ENCODE data around the gene CYP2S1. TPM values are rescaled to one million over a fixed set of nuclear protein-coding genes. Genes with fewer than 3 reads are reported as not detected.
"Not testable (repeated sequence)": the region's sequence is repeated elsewhere in the genome, so short reads cannot be mapped to it uniquely, and the experiment has no call there.

Gene CYP2S1
- polyA plus RNA-seq, 1 donor, result 0.29 TPM

DNA sequence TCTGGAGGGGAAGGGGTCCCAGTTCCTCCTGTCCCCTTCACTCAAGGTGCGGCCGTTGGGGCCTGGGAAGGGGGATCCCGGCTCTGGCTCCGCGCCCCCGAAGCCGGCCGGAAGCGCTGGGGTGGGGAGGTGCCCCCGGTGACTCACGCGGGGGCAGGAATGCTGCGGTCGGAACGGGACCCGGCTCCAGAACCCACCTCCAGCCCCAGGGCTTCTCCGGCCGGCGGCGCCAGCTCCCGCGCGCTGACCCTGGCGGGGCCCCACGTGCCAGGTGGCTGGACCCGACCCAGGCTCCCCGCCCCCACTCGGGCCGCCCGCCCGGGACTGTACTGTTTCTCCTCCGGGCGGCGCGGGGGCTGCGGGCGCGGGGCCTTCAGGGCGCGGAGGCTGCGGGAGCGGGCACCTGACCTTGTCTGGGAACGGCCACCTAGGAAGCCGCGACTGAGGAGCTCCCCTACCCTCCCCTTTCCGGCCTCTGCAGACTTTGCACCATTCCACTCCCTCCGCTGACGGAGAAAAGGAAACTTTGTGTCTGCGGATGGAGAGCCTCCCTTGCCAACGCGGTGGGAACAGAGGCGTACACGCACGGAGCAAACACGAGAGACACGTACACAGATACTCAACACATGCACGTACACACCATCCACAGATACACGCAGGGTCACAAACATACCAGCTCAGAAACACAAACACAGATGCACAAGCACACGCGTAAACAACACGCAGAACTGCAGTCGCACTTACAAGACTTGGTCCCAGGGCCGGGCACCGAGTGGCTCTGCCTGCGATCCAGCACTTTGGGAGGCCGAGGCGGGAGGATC is 33.2 kb downstream of the CYP2S1 start:
- no peak for DNase-seq (ENCODE audit: low read depth)

DNA sequence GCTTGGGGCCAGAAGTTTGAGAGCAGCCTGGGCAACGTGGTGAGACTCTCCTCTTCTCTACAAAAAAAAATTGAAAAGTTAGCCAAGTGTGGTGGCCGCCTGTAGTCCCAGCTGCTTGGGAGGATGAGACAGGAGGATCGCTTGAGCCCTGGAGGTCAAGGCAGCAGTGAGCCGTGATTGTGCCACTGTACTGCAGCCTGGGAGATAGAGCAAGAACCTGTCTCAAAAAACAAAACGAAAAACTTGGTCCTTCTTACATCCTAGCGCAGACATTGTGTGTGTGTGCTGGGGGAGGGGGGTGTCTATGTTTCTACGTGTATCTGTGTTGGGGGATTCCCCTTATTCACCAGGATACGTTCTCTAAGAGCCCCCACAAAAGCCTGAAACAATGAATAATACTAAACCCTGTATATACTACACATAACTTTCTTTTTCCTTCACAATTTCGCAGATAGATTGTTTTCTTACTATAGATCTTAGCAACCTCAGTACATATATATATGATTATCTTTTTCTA is 33.9 kb downstream of the CYP2S1 start:
- no peak for DNase-seq (ENCODE audit: low read depth)

DNA sequence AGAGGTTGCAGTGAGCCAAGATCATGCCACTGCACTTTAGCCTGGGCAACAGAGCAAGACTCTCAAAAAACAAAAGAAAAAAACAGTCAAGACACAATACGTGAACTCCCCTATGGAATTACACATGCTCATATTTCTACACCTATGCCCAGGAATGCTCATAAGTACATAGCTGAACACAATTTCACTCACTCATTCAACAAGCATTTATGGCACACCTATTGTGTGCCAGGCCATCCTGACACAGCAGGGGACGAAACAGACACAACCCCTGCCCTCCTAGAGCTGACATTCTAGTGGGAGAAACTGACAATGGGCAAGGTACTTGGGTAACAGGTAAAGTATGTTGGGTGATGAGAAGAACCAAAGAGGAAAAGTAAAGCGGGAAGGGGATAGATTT is 35.5 kb downstream of the CYP2S1 start:
- no peak for DNase-seq (ENCODE audit: low read depth)

DNA sequence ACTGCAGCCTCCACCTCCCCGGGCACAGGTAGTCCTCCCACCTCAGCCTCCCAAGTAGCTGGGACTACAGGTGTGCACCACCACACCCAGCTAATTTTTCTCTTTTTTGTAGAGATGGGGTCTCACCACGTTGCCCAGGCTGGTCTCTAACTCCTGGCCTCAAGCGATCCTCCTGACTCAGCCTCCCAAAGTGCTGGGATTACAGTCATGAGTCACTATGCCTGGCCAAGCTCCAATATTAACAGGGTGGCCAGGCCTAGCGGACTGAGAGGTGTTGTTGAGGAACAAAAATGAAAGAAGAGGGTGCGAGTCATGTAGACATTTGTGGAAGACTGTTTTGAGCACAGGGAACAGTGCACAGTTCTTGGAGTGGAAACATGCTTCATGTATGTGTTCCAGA is 36.3 kb downstream of the CYP2S1 start:
- DNase-seq (ENCODE audit: low read depth), result not testable (repeated sequence)

DNA sequence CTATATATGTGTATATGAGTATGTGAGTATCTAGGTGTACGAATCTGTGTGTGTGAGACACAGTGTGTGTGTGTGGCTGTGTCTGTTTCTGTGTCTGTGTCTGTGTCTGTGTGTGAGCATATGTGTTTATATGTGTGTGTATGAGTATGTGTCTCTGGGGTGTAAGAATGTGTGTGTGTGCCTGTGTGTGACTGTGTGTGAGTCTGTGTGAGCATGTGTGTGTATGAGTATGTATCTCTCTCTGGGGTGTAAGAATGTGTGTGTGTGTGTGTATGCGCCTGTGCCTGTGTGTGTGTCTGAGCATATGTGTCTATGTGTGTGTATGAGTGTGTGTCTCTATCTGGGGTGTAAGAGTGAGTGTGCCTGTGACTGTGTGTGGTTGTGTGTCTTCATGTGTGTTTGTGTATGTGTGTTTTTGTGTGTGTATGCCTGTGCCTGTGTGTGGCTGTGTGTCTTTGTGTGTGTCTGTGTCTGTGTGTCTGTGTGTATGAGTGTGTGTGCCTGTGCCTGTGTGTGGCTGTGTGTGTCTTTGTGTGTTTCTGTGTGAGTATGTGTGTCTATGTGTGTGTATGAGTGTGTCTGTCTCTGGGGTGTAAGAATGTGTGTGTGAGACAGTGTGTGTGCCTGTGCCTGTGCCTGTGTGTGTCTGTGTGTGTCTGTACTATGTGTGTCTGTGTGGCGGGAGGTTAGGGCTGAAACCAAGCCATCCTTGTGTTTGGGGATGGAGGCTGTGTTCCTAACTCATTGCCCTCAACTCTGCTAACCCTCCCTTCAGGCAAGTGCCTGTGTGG is 37.2 kb downstream of the CYP2S1 start:
- no peak for DNase-seq (ENCODE audit: low read depth)

DNA sequence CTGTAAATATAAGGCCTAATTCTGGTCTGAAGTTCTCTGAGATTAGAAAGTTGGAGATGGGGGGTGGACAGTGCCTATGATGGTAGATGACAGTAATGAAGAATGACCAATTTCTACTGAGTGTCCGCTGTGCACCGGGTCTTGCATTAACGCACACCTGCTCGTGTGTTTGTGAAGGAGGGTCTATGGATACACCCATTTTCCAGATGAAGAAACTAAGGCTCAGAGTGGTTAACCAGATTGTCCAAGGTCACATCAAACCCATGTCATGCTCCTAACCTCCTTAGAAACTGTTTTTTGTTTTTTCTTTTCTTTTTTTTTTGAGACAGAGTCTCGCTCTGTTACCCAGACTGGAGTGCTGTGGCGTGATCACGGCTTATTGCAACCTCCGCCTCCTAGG is 39.7 kb downstream of the CYP2S1 start:
- DNase-seq (ENCODE audit: low read depth), result no peak

DNA sequence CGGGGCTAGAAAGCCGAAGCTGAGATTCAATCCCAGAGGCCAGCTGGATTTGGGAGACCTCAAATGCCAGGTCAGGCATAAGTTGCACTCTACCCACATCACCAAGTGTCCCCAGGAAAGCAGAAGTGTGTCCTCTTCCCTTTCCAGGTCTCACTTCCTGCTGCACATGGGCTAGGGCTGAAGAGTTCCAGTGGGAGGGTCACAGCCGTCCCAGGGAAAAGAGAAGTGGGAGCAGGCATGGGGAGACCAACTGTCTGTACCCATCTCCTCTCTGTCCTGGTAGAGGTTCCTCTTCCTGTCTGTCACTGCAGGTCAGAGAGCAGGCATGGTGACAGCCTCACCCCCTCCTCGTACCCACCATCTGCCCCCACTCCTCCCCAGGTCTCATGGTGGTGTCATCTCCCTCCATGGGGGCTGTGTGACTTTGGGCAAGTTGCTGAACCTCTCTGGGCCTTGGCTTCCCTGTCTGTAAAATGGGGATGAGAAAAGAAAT is 40.8 kb downstream of the CYP2S1 start:
- DNase-seq (ENCODE audit: low read depth), result no peak

DNA sequence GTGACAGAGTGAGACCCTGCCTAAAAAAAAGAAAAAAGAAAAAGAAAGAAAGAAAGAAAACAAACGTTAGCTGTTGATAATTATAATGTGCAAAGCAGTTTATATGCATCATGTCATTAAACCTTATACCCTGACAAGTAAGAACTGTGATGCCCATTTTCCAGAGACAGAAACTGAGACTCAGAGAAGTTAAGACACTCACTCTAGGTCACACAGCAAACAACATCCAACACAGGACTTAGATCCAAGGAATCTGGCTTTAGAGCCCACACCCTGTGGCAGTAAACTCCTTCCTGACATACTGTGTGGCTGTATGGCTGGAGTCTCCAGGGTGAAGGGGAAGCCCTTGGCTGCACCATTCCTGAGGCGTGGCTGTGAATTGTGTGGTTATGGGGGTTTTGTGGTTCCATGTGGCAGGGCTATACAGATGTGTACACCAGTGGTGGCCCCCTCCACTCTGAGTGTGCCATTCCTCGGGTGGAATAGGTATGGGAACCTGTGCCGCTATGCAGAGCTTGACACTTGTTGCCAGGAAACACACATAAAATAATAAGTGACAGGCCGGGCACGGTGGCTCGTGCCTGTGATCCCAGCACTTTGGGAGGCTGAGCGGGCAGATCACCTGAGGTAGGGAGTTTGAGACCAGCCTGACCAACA is 41.6 kb downstream of the CYP2S1 start:
- no peak for DNase-seq (ENCODE audit: low read depth)

DNA sequence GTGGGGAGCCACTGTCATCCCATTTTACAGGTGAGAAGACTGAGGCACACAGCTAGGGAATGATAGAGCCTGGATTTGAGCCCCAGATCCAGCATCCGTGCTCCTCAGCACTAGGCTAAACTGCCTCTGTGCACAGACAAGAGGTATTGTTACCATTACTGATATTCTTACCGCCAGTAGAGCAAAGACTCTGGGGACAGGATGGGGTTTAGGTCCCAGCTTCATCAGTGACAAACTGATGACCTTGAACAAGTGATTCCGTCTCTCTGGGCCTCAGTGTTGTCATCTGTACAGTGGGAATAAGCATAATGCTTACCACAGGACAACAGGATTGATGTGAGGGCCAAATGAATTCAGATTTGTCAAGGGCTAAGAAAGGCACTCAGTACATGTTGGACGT is 42.5 kb downstream of the CYP2S1 start:
- DNase-seq (ENCODE audit: low read depth), result no peak

DNA sequence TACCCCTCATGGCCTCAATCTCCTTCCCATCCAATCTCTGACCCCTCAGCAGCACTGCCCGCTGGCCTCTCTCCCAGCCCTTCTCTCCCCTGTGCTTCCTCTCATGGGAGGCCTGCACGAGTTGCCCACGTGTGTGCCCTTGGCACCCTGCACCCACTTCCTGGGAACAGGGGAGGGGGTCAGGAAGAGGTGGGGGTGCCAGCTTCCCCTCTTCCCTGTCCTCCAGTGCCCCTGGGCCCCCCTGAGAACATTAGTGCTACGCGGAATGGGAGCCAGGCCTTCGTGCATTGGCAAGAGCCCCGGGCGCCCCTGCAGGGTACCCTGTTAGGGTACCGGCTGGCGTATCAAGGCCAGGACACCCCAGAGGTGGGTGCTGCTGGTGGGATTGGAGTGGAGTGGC is 45.2 kb downstream of the CYP2S1 start:
- no peak for DNase-seq (ENCODE audit: low read depth)

DNA sequence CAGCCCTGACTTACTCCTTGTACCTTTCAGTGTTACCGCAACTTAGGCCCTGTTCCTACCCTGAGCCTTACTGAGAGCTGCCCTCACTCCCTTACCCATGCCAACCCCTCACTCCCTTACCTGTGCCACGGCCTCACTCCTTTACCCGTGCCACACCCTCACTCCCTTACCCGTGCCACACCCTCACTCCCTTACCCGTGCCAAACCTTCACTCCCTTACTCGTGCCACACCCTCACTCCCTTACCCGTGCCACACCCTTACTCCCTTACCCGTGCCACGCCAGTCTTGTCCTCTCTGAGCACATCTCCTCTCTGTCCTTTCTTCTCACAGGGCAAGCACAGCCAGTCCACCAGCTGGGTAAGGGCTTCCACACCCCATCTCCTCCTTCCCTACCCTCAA is 46.3 kb downstream of the CYP2S1 start:
- no peak for DNase-seq (ENCODE audit: low read depth)

DNA sequence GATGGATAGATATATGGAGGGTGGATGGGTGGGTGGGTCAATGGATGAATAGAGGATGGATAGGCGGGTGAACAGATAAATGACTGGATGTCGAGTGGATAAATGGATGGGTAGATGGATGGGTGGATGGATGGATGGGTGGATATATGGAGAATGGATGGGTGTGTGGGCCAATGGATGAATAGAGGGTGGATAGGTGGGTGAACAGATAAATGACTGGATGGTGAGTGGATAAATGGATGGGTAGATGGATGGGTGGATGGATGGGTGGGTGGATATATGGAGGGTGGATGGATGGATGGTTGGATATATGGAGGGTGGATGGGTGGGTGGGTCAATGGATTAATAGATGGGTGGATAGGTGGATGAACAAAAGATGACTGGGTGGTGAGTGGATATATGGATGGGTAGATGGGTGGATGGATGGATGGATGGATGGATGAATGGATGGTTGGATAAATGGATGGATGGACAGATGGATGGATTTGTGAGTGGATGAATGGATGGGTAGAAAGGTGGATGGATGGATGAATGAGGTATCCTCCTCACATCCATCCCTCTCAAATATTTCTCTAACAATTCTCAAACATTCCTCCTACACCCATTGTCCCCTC is 47.0 kb downstream of the CYP2S1 start:
- no peak for DNase-seq (ENCODE audit: low read depth)

DNA sequence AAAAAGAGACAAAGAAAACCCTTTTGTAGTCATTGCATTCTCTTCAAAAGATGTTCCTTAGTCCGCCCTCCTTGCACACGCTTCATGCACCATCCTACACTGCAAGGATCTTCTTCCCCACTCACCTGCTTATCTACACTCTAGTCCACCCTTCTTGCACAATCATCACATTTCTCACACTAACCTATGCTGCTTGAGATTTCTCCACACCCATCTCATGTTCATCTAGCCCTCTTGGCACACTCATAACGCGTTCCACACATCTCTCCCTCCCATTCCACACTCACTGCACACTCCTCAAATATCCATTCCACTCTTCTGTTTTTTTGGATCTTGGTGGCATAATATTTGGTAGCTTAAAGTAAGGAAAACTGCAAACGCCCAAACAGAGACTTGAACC is 48.8 kb downstream of the CYP2S1 start:
- DNase-seq (ENCODE audit: low read depth), result no peak

DNA sequence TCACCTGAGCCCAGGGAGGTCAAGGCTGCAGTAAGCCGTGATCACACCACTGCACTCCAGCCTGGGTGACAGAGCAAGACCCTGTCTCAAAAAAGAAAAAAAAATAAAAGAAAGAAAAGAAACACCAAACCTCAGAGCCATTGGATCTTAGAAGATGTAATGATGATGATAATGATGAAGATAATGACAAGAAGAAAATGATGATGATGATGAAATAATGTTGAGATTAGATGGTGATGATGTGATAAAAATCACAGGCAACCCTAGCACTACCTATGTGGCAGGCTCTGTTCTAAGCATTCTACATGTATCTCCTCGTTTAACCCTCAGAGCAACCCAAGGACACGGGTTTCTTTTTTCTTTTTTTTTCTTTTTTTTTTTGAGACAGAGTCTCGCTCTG is 51.1 kb downstream of the CYP2S1 start:
- DNase-seq (ENCODE audit: low read depth), result no peak

DNA sequence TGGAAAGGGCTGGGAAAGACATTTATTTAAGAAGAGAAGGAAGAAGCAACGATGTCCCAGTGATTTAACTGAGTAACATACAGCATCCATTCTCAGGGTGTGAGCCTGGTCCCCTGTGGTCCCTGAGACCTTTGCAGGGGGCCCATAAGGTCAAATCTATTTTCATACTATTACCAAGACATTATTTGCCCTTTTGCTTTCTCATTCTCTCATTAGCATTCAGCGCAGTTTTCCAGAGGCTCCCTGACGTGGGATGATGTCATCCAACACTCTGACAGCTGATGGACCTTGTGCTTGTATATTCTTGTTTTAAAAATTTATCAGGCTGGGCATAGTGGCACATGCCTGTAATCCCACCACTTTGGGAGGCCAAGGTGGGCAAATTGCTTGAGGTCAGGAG is 52.8 kb downstream of the CYP2S1 start:
- no peak for DNase-seq (ENCODE audit: low read depth)

DNA sequence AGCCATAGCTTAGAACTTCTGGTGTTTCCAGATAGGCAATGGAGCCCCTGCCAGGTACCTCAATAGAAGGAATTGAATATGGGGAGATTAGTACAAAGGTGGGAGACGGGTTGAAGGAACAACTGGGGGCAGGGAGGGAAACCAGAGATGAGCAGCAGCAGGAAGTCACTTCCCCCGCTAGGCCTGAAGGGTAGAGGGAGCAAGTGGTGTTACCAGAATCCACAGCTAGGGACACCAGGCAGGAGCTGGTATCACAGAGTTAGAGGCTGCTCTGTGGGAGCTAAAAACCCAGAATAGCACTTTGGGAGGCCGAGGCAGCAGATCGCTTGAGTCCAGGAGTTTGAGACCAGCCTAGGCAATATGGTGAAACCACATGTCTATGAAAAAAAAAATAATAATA is 55.9 kb downstream of the CYP2S1 start:
- DNase-seq (ENCODE audit: low read depth), result no peak

DNA sequence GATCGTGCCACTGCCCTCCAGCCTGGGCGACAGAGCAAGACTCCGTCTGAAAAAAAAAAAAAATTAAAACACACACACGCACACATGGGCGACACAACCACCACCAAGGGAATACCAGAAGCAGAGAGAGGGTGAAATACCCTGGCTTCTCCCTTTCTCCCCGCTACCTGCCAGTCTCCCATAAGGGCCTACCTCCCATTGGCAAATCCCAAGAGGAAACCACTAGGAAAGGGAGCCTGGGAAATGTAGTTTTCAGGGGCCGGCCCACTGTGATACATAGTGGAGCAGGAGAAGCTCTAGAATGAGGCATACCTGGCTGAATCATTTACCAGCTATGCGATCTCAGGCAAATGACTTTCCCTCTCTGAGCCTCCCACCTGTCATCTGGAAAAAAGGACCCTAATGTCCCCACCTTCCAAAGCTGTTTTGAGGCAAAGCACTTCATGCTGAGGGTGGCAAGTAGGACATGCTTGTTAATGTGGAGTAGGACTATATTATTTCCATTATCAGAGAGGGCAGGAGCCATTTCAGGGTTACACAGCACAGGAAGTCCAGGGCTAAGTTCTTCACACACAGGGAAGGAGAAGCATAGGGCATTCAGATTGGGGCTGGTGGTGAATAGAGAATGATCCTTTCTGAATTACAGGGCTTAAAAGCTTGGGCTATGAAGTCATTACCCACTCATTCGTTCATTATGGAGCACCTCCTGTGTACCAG is 56.8 kb downstream of the CYP2S1 start:
- no peak for DNase-seq (ENCODE audit: low read depth)

DNA sequence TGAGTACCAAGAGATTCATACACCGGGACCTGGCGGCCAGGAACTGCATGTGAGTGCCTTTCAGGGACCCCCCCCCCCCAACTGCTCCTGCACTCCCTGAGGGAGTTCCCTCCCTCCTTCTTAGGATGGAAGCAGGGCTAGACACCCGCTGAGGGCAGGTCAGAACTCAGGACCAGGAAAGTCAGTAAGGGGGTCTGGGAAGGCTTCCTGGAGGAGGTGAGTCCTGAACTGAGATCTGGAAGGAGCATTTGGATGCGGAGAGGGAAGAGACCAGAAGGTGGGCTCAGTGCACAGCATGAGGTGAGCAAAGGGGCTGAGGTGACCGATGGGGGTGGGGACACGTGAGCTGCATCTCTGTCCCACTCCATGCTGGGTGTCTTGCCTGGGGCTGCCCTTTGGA is 60.6 kb downstream of the CYP2S1 start:
- no peak for DNase-seq (ENCODE audit: low read depth)

DNA sequence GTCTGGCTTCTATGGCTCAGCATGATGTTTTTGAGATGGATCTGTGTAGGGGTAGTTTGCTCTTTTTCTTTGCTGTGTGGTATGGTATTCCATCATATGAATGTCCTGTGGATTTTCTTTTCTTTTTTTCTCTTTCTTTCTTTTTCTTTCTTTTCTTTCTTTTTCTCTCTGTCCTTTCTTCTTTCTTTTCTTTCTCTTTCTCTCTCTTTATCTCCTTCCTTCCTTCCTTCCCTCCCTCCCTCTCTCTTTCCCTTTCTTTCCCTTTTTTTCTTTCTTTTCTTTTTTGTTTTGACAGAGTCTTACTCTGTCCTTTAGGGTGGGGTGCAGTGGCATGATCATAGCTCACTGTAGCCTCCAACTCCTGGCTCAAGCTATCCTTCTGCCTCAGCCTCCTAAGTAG is 62.2 kb downstream of the CYP2S1 start:
- no peak for DNase-seq (ENCODE audit: low read depth)
